Liver (tissue), 9 donors: ENCODE measurements around the gene NCOR2. TPM values are rescaled to one million over a fixed set of nuclear protein-coding genes. Genes with fewer than 3 reads are reported as not detected.

ENCODE experiments used
- DNase-seq: peaks from one replicate; pipeline ENCODE4 v3.0.0-alpha.2; 2017; ENCODE audit warnings: low spot score
- H3K27ac ChIP-seq, 2 donors: one replicate each; pipeline ENCODE4 v1.7.0; 2013; ENCODE audit warnings: inconsistent platforms in 2 of 2, low read length in 2 of 2, control low read depth in 1 of 2, low read depth in 1 of 2, mild to moderate bottlenecking in 1 of 2
- H3K27me3 ChIP-seq, 4 donors: one replicate each; pipeline versions ENCODE4 v1.6.1 to v1.7.0; 2013; ENCODE audit warnings: low read length in 3 of 4, inconsistent platforms in 1 of 4, mild to moderate bottlenecking in 1 of 4, moderate library complexity in 1 of 4; ENCODE audit not compliant: control insufficient read depth in 4 of 4, insufficient read depth in 4 of 4
- H3K36me3 ChIP-seq, 4 donors: one replicate each; pipeline versions ENCODE4 v1.6.1 to v1.7.0; 2013; ENCODE audit warnings: low read length in 3 of 4, mild to moderate bottlenecking in 3 of 4, low read depth in 1 of 4, moderate library complexity in 1 of 4; ENCODE audit not compliant: control insufficient read depth in 4 of 4, insufficient read depth in 3 of 4
- H3K4me1 ChIP-seq, 4 donors: one replicate each; pipeline versions ENCODE4 v1.6.1 to v1.7.0; 2013; ENCODE audit warnings: low read length in 3 of 4, mild to moderate bottlenecking in 3 of 4, moderate library complexity in 1 of 4; ENCODE audit not compliant: control insufficient read depth in 4 of 4, insufficient read depth in 4 of 4
- H3K4me3 ChIP-seq, 3 donors: one replicate each; pipeline versions ENCODE4 v1.6.1 to v1.7.0; 2013; ENCODE audit warnings: low read length in 3 of 3, control low read depth in 1 of 3, low read depth in 1 of 3, mild to moderate bottlenecking in 1 of 3
- H3K9ac ChIP-seq, 2 donors: one replicate each; pipeline ENCODE4 v1.7.0; 2013; ENCODE audit warnings: low read length in 2 of 2, mild to moderate bottlenecking in 2 of 2, moderate library complexity in 2 of 2, control low read depth in 1 of 2, low read depth in 1 of 2
- H3K9me3 ChIP-seq, 4 donors: one replicate each; pipeline versions ENCODE4 v1.6.1 to v1.7.0; 2013; ENCODE audit warnings: low read length in 3 of 4; ENCODE audit not compliant: control insufficient read depth in 4 of 4
- ATF3 ChIP-seq: IDR thresholded peaks from 2 replicates; pipeline ENCODE4 v1.6.1; 2016; ENCODE audit warnings: antibody characterized with exemption
- CTCF ChIP-seq: fragments of 150-350 bp; IDR thresholded peaks from 2 replicates; pipeline ENCODE4 v1.5.1; 2017; ENCODE audit warnings: improper control_type of control experiment, low read depth, low read length; ENCODE audit not compliant: missing input control
- EGR1 ChIP-seq, 2 donors: IDR thresholded peaks; 2 replicates each; pipeline ENCODE4 v1.6.1; 2016 to 2018; ENCODE audit warnings: antibody characterized with exemption in 2 of 2, low read depth in 2 of 2
- FOXA1 ChIP-seq: IDR thresholded peaks from 2 replicates; pipeline ENCODE4 v1.6.1; 2016; ENCODE audit warnings: antibody characterized with exemption
- FOXA2 ChIP-seq: IDR thresholded peaks from 2 replicates; pipeline ENCODE4 v1.6.1; 2016; ENCODE audit warnings: antibody characterized with exemption
- GABPA ChIP-seq, 2 donors: IDR thresholded peaks in 1 of 2; conservative IDR thresholded peaks in 1 of 2; 2 replicates each; pipeline ENCODE4 v1.6.1; 2016; ENCODE audit warnings: antibody characterized with exemption in 2 of 2, mild to moderate bottlenecking in 1 of 2, moderate library complexity in 1 of 2
- HNF4A ChIP-seq, 2 donors: conservative IDR thresholded peaks; 2 replicates each; pipeline ENCODE4 v1.6.1; 2016; ENCODE audit warnings: antibody characterized with exemption in 2 of 2, mild to moderate bottlenecking in 2 of 2
- HNF4G ChIP-seq: IDR thresholded peaks from 2 replicates; pipeline ENCODE4 v1.6.1; 2016; ENCODE audit warnings: antibody characterized with exemption
- JUND ChIP-seq, 2 donors: IDR thresholded peaks; 2 replicates each; pipeline ENCODE4 v1.6.1; 2016; ENCODE audit warnings: antibody characterized with exemption in 2 of 2
- MAX ChIP-seq: IDR thresholded peaks from 2 replicates; pipeline ENCODE4 v1.6.1; 2016; ENCODE audit warnings: antibody characterized with exemption
- NR2F2 ChIP-seq: IDR thresholded peaks from 2 replicates; pipeline ENCODE4 v1.6.1; 2016; ENCODE audit warnings: antibody characterized with exemption
- RAD21 ChIP-seq, 2 donors: IDR thresholded peaks; 2 replicates each; pipeline ENCODE4 v1.6.1; 2016; ENCODE audit warnings: antibody characterized with exemption in 2 of 2, mild to moderate bottlenecking in 2 of 2
- REST ChIP-seq: IDR thresholded peaks from 2 replicates; pipeline ENCODE4 v1.6.1; 2016; ENCODE audit warnings: antibody characterized with exemption, mild to moderate bottlenecking
- RXRA ChIP-seq, 2 donors: IDR thresholded peaks; 2 replicates each; pipeline ENCODE4 v1.6.1; 2017 to 2018; ENCODE audit warnings: antibody characterized with exemption in 2 of 2, mild to moderate bottlenecking in 1 of 2
- SP1 ChIP-seq: IDR thresholded peaks from 2 replicates; pipeline ENCODE4 v1.6.1; 2018; ENCODE audit warnings: antibody characterized with exemption, mild to moderate bottlenecking
- TAF1 ChIP-seq: conservative IDR thresholded peaks from 2 replicates; pipeline ENCODE4 v1.6.1; 2016; ENCODE audit warnings: antibody characterized with exemption, mild to moderate bottlenecking
- YY1 ChIP-seq: IDR thresholded peaks from 2 replicates; pipeline ENCODE4 v1.6.1; 2016; ENCODE audit warnings: antibody characterized with exemption, mild to moderate bottlenecking
- ZBTB33 ChIP-seq: IDR thresholded peaks from 2 replicates; pipeline ENCODE4 v1.6.1; 2016; ENCODE audit warnings: antibody characterized with exemption
- whole genome bisulfite sequencing: extraction: QIAGEN DNeasy Blood & Tissue Kit; methylation state at CpG from one replicate; pipeline ENCODE4 v1.1.7; 2013; 5-methylcytosine and 5-hydroxymethylcytosine counted together
- polyA plus RNA-seq, 2 donors: library from polyadenylated mRNA; stranded (reverse) in 1 of 2; unstranded in 1 of 2; fragments of 200-250 nt in 1 of 2; fragments of >200 nt in 1 of 2; fragmentation: Nextera tagmentation in 1 of 2; extraction: Ambion mirVana in 1 of 2; gene quantifications; one replicate each; pipeline versions ENCODE4 v1.2.1 to v1.2.3, GENCODE V29; 2013 to 2015
- total RNA-seq, 2 donors: library from RNA; depleted of rRNA; stranded (reverse); fragments of >200 nt; gene quantifications; one replicate each; pipeline ENCODE4 v1.2.3, GENCODE V29; 2014
- donor health status: healthy.
- donor health status: healthy.
- donor health status: healthy.
- donor health status: healthy.
- donor health status: healthy.

The NCOR2 gene
- total and polyA plus RNA-seq, 4 donors = 7.9 to 31.6 (median 18.1) TPM

- no peaks in the 10 kb centered on the region for H3K36me3 ChIP-seq
- H3K9ac ChIP-seq = no peak overlapping the region
- H3K4me1 ChIP-seq = no peaks in the 10 kb centered on the region
- TF ChIP-seq RXRA (IDR thresholded peaks at IDR 0.05) (peak in 1 of 2 donors; percentile 41), ATF3 (no peak)
- H3K9me3 ChIP-seq = no peaks in the 10 kb centered on the region
- H3K27ac ChIP-seq = no peak overlapping the region
- no peaks in the 10 kb centered on the region for H3K27me3 ChIP-seq
- WGBS = 89% methylated on average over 20 of the region's 20 CpGs
- no peak for DNase-seq
- H3K4me3 ChIP-seq = no peak overlapping the region
Observed at GRCh38 chr12:124527861-124528561, 39.4 kb downstream of the NCOR2 start.

GRCh38 chr12:124525927-124526692, 41.3 kb downstream of the NCOR2 start:
- Histone ChIP-seq H3K9ac (no peak overlapping the region), H3K4me3 (no peak overlapping the region), H3K9me3 (no peaks in the 10 kb centered on the region), H3K4me1 (peaks cover 0 to 3% (median 0%) of the 10 kb centered on the region in 4 donors), H3K27ac (no peak overlapping the region), H3K36me3 (no peaks in the 10 kb centered on the region), H3K27me3 (no peaks in the 10 kb centered on the region)
- WGBS = 97% methylated on average over 13 of the region's 13 CpGs
- TF ChIP-seq RXRA (IDR thresholded peaks at IDR 0.05) (no peak), CTCF (no peak), FOXA2 (no peak), TAF1 (no peak), GABPA (IDR thresholded peaks at IDR 0.05 in 1 of 2, conservative IDR thresholded peaks at IDR 0.05 in 1 of 2) (no peak), RAD21 (IDR thresholded peaks at IDR 0.05) (no peak), FOXA1 (no peak), HNF4A (conservative IDR thresholded peaks at IDR 0.05) (no peak), REST (no peak), JUND (IDR thresholded peaks at IDR 0.05) (no peak), ZBTB33 (no peak), ATF3 (no peak), MAX (no peak), HNF4G (no peak), EGR1 (IDR thresholded peaks at IDR 0.05; ENCODE audit: low read depth in 2 of 2) (no peak), NR2F2 (no peak), YY1 (no peak), SP1 (no peak)
- no peak for DNase-seq
